ENCODE measurements around the gene THSD7B. TPM values are rescaled to one million over a fixed set of nuclear protein-coding genes. Genes with fewer than 3 reads are reported as not detected.
"Not testable (repeated sequence)": the region's sequence is repeated elsewhere in the genome, so short reads cannot be mapped to it uniquely, and the experiment has no call there.

Gene THSD7B
- total RNA-seq, 1 experiment from 2014 or later, result under 0.01 TPM

DNA sequence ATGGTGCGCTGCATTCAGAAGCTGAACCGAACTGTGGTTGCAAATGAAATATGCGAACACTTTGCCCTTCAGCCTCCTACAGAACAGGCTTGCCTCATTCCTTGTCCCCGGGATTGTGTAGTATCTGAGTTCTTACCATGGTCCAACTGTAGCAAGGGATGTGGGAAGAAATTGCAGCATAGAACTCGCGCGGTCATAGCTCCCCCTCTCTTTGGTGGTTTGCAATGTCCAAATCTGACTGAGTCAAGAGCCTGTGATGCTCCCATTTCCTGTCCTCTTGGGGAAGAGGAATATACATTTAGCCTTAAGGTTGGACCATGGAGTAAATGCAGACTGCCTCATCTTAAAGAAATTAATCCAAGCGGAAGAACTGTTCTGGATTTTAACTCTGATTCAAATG lies 291.4 kb downstream of the THSD7B start:
- CTCF ChIA-PET, result no interaction called here
- H3K9ac ChIP-seq (ENCODE audit: low read length), result no peak overlapping the region
- H2AFZ ChIP-seq (ENCODE audit: low read length), result no peak overlapping the region
- no peak overlapping the region for H3K27ac ChIP-seq (ENCODE audit: low read length)
- intact Hi-C loops (cut with micrococcal nuclease), result no loop called here
- H3K27me3 ChIP-seq (ENCODE audit: low read length), result peaks cover 53% of the 10 kb centered on the region
- H3K4me1 ChIP-seq (ENCODE audit: insufficient read depth, low read length), result no peaks in the 10 kb centered on the region
- H4K20me1 ChIP-seq (ENCODE audit: low read length), result no peaks in the 10 kb centered on the region
- no peaks in the 10 kb centered on the region for H3K9me3 ChIP-seq (ENCODE audit: low read length)
- POLR2A ChIA-PET (ENCODE audit: unreplicated experiment), result no interaction called here
- no peaks in the 10 kb centered on the region for H3F3A ChIP-seq (ENCODE audit: low read length, unreplicated experiment)
- ATAC-seq (no peak), DNase-seq (no peak)
- no peaks in the 10 kb centered on the region for H3K79me2 ChIP-seq (ENCODE audit: low read length)
- H3K36me3 ChIP-seq (ENCODE audit: low read depth, low read length), result no peaks in the 10 kb centered on the region
- no peak overlapping the region for H3K4me2 ChIP-seq (ENCODE audit: low read length)
- BruUV-seq (replicated peaks), result no TSS peak
- TF ChIP-seq EZH2phosphoT487 (IDR thresholded peaks at IDR 0.05; ENCODE audit: borderline replicate concordance, low read length) (no peak), EZH2 (IDR thresholded peaks at IDR 0.05; ENCODE audit: low read length, unreplicated experiment) (no peak)
- TF ChIP-seq, protein P1, sequence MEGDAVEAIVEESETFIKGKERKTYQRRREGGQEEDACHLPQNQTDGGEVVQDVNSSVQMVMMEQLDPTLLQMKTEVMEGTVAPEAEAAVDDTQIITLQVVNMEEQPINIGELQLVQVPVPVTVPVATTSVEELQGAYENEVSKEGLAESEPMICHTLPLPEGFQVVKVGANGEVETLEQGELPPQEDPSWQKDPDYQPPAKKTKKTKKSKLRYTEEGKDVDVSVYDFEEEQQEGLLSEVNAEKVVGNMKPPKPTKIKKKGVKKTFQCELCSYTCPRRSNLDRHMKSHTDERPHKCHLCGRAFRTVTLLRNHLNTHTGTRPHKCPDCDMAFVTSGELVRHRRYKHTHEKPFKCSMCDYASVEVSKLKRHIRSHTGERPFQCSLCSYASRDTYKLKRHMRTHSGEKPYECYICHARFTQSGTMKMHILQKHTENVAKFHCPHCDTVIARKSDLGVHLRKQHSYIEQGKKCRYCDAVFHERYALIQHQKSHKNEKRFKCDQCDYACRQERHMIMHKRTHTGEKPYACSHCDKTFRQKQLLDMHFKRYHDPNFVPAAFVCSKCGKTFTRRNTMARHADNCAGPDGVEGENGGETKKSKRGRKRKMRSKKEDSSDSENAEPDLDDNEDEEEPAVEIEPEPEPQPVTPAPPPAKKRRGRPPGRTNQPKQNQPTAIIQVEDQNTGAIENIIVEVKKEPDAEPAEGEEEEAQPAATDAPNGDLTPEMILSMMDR (conservative IDR thresholded peaks at IDR 0.05; ENCODE audit: low read depth, low read length), result no peak
- no peak overlapping the region for H3K4me3 ChIP-seq (ENCODE audit: low read length)
- no peaks in the 10 kb centered on the region for H3K9me2 ChIP-seq (replicated peaks; ENCODE audit: low read length)

DNA sequence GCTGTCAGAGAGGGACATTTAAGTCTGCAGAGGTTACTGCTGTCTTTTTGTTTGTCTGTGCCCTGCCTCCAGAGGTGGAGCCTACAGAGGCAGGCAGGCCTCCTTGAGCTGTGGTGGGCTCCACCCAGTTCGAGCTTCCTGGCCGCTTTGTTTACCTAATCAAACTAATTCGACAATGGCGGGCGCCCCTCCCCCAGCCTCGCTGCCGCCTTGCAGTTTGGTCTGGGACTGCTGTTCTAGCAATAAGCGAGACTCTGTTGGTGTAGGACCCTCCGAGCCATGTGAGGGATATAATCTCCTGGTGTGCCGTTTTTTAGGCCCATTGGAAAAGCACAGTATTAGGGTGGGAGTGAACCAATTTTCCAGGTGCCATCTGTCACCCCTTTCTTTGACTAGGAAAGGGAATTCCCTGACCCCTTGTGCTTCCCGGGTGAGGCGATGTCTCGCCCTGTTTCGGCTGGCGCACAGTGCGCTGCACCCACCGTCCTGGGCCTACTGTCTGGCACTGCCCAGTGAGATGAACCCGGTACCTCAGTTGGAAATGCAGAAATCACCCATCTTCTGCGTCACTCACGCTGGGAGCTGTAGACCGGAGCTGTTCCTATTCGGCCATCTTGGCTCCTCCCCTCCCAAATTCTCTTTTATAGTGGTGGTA lies 310.9 kb downstream of the THSD7B start:
- H3K4me2 ChIP-seq (ENCODE audit: low read length); H4K20me1 ChIP-seq (ENCODE audit: low read length); CTCF ChIA-PET; H3K9me3 ChIP-seq (ENCODE audit: low read length); H3F3A ChIP-seq (ENCODE audit: low read length, unreplicated experiment); BruUV-seq (replicated peaks); H2AFZ ChIP-seq (ENCODE audit: low read length); DNase-seq; H3K36me3 ChIP-seq (ENCODE audit: low read depth, low read length); H3K9ac ChIP-seq (ENCODE audit: low read length); intact Hi-C loops (cut with micrococcal nuclease); H3K4me1 ChIP-seq (ENCODE audit: insufficient read depth, low read length); ATAC-seq; H3K27me3 ChIP-seq (ENCODE audit: low read length); H3K27ac ChIP-seq (ENCODE audit: low read length); H3K9me2 ChIP-seq (replicated peaks; ENCODE audit: low read length); H3K4me3 ChIP-seq (ENCODE audit: low read length); POLR2A ChIA-PET (ENCODE audit: unreplicated experiment); H3K79me2 ChIP-seq (ENCODE audit: low read length): not testable (repeated sequence)

DNA sequence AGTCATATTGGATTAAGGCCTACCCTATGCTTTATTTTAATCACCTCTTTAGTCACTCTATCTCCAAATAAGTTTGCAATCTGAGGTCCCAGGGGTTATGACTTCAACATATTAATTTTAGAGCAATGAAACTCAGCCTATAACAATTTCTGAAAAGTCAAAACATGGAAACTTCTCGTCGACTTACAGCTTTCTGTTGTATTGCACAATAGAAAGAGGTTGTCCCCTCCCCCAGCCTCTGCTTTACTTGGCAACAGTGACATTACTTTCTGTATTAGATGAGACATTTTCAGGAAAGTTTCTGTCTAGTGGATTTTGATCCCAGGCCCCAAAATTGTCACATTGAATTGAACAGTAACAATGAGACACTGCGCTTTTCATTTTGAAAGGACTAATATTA lies 326.4 kb downstream of the THSD7B start:
- H3K36me3 ChIP-seq (ENCODE audit: low read depth, low read length), result no peaks in the 10 kb centered on the region

More for the DNA sequence above, 326.4 kb downstream of the THSD7B start:
- Histone ChIP-seq H2AFZ (ENCODE audit: low read length) (no peak overlapping the region), H3K9me3 (ENCODE audit: low read length) (no peaks in the 10 kb centered on the region), H3K27me3 (ENCODE audit: low read length) (peaks cover 8% of the 10 kb centered on the region; the same call in 1 of the 2 replicates), H3K4me1 (ENCODE audit: insufficient read depth, low read length) (no peaks in the 10 kb centered on the region), H3K4me2 (ENCODE audit: low read length) (no peak overlapping the region), H3K4me3 (ENCODE audit: low read length) (no peak overlapping the region), H3K27ac (ENCODE audit: low read length) (no peak overlapping the region), H3K9me2 (replicated peaks; ENCODE audit: low read length) (no peaks in the 10 kb centered on the region), H3K9ac (ENCODE audit: low read length) (no peak overlapping the region), H3K79me2 (ENCODE audit: low read length) (no peaks in the 10 kb centered on the region), H4K20me1 (ENCODE audit: low read length) (no peaks in the 10 kb centered on the region), H3F3A (ENCODE audit: low read length, unreplicated experiment) (no peaks in the 10 kb centered on the region)
- BruUV-seq (replicated peaks), result no TSS peak
- ATAC-seq (no peak), DNase-seq (no peak)
- intact Hi-C loops (cut with micrococcal nuclease), result no loop called here
- no peak for TF ChIP-seq EZH2 (IDR thresholded peaks at IDR 0.05; ENCODE audit: low read length, unreplicated experiment)
- TF ChIP-seq, protein P1 (conservative IDR thresholded peaks at IDR 0.05; ENCODE audit: low read depth, low read length), result no peak
- TF ChIP-seq EZH2phosphoT487 (IDR thresholded peaks at IDR 0.05; ENCODE audit: borderline replicate concordance, low read length), result no peak
- POLR2A ChIA-PET (ENCODE audit: unreplicated experiment), result interaction anchor here (0.6 kb wide), 1 partner anchor 476 kb away, joined by 5 read pairs; no protein-coding TSS in a partner anchor
- CTCF ChIA-PET, result no interaction called here

Measured in PC-3 (cell line).